RCC 7860 (cell line): ENCODE measurements around the gene SH3BP2.
A peak's percentile ranks its signal among the peaks of the same experiment; 100 is the strongest.

Source experiments
- DNase-seq: peaks from one replicate; pipeline ENCODE4 v3.0.0-alpha.2; 2015; ENCODE audit warnings: low spot score
- FAIRE-seq: peaks from 2 replicates; lab custom pipeline; 2012; peaks lifted over from hg19 to GRCh38; lab: Jason Lieb, UNC

The SH3BP2 gene

DNA sequence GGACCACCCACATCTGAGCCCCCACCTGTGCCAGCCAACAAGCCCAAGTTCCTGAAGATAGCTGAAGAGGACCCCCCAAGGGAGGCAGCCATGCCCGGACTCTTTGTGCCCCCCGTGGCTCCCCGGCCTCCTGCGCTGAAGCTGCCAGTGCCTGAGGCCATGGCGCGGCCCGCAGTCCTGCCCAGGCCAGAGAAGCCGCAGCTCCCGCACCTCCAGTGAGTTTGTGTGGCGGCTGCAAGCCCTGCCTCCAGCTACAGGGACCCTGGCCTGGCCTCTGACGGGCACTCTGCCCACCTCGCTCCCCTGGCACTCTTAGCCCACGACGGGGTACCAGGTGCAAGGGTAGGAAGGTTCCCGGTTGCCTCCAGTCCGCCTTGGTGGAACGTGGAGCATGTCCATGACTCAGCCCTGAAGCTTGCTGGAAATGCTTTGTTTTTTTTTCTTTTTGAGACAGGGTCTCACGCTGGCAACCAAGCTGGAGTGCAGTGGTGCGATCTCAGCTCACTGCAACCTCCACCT lies 37.1 kb downstream of the SH3BP2 start:
- FAIRE-seq, result no peak
- no peak for DNase-seq

GRCh38 chr4:2830632-2831610 lies 38.0 kb downstream of the SH3BP2 start:
- no peak for DNase-seq
- no peak for FAIRE-seq

GRCh38 chr4:2831611-2832308 lies 38.9 kb downstream of the SH3BP2 start:
- FAIRE-seq (no peak), DNase-seq (no peak)

DNA sequence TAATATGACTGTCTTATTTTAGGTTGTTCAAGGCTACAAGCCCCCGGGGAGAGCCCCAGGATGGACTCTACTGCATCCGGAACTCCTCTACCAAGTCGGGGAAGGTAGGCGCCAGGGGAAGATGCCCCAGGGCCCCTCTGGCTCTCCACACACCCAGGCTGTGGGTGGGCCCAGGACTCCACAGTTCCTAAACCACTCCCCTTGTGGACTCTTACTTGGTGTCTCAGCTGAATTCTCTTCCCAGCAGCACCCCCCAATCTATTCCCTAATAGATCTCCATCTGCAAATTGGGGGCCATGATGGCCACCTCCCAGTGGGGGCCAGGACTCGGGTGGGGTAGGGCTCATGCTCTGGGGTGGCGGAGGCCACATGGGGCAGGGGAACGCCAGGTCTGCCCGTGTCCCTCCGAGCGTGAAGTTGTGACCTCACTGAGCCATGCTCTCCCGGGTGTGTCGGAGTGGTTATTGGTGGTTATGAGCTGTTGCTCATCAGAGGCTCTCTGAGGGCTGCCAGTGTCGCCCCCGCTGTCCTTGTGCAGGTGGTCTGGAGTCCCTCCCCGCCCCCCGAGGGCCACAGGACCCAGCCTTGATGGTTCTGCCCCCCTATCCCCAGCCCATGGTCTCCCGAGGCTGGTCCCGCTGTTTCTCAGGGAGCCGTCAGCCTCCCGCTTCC lies 39.6 kb downstream of the SH3BP2 start:
- no peak for FAIRE-seq
- DNase-seq, result no peak

DNA sequence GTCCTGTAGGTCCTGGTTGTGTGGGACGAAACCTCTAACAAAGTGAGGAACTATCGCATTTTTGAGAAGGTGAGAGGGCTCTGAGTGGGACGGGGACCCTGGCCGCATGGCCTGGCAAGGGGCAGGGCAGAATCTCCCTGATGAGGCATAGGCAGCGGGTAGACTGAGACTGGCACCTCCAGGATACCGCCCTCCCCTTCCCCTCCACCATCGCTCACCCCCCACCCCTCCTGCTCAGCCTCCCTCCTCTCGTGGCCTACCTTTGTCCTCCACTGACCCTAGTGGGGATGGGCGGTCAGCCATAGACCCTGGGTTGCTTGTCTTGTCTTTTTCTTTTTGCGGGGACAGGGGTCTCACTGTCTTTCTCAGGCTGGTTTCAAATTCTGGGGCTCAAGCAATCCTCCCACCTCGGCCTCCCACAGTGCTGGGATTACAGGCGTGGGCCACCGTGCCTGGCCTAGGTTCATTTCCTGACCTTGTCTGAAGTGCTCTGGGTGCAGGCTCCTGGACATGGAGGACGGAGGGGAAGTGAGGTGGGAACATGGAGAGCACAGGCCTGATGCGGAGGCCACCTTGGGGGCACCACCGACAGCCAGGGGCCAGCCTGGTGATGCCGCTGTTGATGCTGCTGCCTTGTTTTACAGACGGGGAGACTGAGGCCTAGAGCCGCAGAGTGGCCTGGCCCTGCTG lies 40.2 kb downstream of the SH3BP2 start:
- FAIRE-seq (no peak), DNase-seq (no peak)

GRCh38 chr4:2833671-2834000 lies 40.8 kb downstream of the SH3BP2 start:
- DNase-seq, result no peak
- no peak for FAIRE-seq

- DNase-seq, result no peak
- no peak for FAIRE-seq
Observed at GRCh38 chr4:2834001-2834921, 41.4 kb downstream of the SH3BP2 start.

GRCh38 chr4:2835978-2836377 lies 43.1 kb downstream of the SH3BP2 start:
- DNase-seq, result no peak
- FAIRE-seq, result no peak

GRCh38 chr4:2836391-2836859 lies 43.5 kb downstream of the SH3BP2 start:
- FAIRE-seq (no peak), DNase-seq (no peak)

- FAIRE-seq (no peak), DNase-seq (no peak)
Observed at GRCh38 chr4:2837110-2837903, 44.4 kb downstream of the SH3BP2 start.

GRCh38 chr4:2837904-2838496 lies 45.1 kb downstream of the SH3BP2 start:
- DNase-seq (no peak), FAIRE-seq (no peak)

- FAIRE-seq, result no peak
- no peak for DNase-seq
Observed at GRCh38 chr4:2839060-2839459, 46.2 kb downstream of the SH3BP2 start.

DNA sequence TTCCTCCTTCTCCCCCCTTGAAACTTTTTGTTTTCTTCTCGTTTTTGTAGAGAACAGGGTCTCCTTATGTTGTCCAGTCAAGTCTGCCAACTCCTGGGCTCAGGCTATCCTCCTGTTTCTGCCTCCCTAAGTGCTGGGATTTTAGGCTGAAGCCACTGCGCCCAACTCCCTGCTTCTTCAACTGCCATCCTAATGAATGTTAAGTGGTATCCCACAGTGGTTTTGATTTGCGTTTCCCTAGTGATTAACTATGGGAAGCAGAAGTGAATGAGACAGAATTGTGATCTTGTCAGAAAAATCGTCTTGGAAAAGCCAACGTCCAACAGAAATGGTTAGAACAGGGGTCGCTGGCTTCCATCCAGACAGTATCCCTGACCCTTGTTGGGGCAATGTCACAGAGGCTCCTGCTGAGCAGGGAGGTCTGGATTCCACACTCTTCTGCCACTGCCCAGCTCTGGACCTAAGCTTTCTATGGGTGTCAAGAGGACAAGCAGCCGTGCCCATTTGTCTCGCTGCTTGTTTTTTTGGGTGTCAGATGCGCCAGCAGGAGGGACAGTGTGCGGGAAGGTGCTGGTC lies 49.9 kb downstream of the SH3BP2 start:
- DNase-seq, result peak; percentile 8
- FAIRE-seq, result no peak

DNA sequence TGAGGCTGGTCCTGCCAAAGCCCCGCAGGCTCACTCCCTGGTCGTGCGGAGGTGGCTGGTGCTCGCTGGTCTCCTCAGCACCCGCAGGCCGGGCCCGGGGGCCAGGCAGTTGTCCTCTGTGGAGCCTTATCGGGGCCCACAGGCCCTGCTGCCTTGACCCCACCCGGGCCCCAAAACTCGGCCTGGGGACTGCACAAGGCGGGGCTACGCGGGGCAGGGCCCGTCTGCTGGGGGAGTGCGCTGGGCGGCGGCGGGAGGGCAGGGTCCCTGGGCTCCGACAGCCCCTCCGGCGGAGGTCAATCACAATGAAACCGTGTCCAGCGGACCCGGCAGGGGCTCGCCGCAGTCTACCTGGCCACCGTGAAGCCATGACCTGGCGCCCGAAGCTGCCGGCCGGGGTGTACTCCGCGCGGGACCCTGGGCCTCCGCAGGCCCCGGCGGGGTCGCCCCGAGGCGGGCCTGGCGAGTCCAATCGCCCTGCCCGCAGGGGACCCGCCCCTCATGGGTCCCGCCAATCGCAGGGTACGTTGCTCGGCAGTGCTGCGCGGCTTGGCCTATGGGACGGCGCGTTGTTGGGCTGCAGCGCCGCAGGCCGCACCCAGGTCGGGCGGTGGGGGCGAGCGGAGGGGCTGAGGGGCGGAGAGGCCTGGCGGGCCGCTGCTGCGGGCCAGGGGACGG lies 50.5 kb downstream of the SH3BP2 start, which contains the start of gene ADD1:
Gene ADD1, plus strand, starts transcription at position 582 of the 678 bp plus-strand sequence. CDS start 32,072 bp downstream, outside the sequence.
- FAIRE-seq, result no peak
- DNase-seq, result peak; percentile 80

DNA sequence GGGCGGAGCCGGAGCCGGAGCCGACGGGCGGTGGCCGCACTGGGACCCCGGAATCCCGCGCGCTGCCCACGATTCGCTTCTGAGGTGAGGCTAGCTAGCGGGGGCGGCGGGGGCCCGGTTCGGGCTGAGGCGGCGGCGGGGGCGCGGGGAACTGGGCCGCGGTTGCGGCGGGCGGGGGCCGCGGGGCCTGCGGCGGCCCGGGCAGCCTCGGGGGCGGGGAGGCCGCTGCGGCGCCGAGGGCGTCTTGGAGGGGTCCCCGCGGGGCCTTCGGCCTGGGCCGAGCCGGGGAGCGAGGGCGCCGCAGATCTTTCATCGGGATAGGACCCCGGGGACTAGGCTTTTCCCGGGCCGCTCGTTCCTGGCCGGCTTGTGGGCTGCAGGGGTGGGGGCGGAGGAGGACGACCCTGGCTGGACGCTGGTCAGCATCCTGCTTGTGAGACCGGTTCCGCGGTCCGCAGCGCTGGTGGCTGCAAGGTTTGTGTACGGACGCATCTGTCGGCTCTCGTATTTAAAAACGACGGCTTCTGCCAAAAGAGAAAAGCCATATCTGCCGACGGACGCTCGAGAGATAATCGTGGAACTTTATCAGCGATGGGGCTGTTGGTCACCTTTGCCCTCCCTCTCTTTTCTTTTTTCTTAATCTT lies 51.2 kb downstream of the SH3BP2 start:
- FAIRE-seq, result no peak
- DNase-seq, result no peak

DNA sequence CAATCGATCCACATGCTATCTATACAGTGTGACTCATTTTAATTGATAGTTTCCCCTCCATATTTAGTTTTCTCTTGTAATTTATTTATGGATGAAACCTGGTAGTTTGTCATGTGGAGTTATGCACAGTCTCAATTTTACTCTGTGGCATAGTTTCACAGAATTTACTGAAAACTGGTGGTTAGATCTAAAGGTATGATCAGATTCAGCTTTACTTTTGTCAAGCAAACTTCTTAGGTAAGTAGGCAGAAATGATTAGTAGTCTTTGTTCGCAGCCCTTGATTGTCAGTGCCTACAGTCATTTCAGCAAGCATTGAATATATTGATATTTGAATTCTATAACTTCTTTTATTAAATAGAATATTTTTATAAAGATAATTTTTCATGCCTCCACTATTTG lies 53.3 kb downstream of the SH3BP2 start:
- DNase-seq (no peak), FAIRE-seq (no peak)
